ENCODE measurements around the gene DNHD1. TPM values are rescaled to one million over a fixed set of nuclear protein-coding genes. Genes with fewer than 3 reads are reported as not detected.

The DNHD1 gene
- total and polyA plus RNA-seq, 2 of the 4 experiments (the other 2 are of a cell fraction), result 1.8 to 3.6 TPM

- Histone ChIP-seq H3K9ac (ENCODE audit: low read depth, low read length) (no peak overlapping the region), H3K4me2 (ENCODE audit: low read depth, low read length) (no peak overlapping the region), H2BK5ac (ENCODE audit: low read depth, low read length, poor library complexity, severe bottlenecking) (no peak overlapping the region), H4K8ac (ENCODE audit: low read depth in 2 of 2, low read length in 2 of 2) (no peak overlapping the region), H3K56ac (ENCODE audit: extremely low read depth, insufficient read depth, low read length) (no peak overlapping the region), H3K79me1 (ENCODE audit: low read depth in 1 of 2, low read length in 2 of 2) (no peaks in the 10 kb centered on the region), H2BK20ac (ENCODE audit: low read depth, low read length) (no peak overlapping the region), H4K20me1 (ENCODE audit: insufficient read depth, low read length) (no peaks in the 10 kb centered on the region), H2AK5ac (ENCODE audit: low read depth, low read length) (no peak overlapping the region), H2BK15ac (ENCODE audit: low read depth, low read length) (no peak overlapping the region), H3K18ac (ENCODE audit: low read depth, low read length) (no peak overlapping the region), H3K4me1 (ENCODE audit: control insufficient read depth, insufficient read depth, low read length) (no peaks in the 10 kb centered on the region), H3K27ac (ENCODE audit: insufficient read depth, low read length) (no peak overlapping the region), H3K36me3 (ENCODE audit: control insufficient read depth, insufficient read depth, low read length) (0 out of 2 replicates have a peak, but pooled peaks cover 4% of the 10 kb centered on the region), H3K4me3 (ENCODE audit: insufficient read depth, low read depth, low read length) (no peak overlapping the region), H3K9me3 (ENCODE audit: control insufficient read depth, insufficient read depth, low read length) (no peaks in the 10 kb centered on the region), H3K9me1 (ENCODE audit: insufficient read depth, low read length) (peaks cover 7% of the 10 kb centered on the region; the same call in 1 of the 2 replicates), H2AK9ac (replicated peaks; ENCODE audit: low read depth, low read length, poor library complexity) (no peak overlapping the region), H4K5ac (ENCODE audit: low read depth, low read length) (no peak overlapping the region), H2BK120ac (ENCODE audit: low read depth, low read length) (no peak overlapping the region), H3K23ac (ENCODE audit: low read depth, low read length) (no peak overlapping the region), H3K27me3 (ENCODE audit: control insufficient read depth, insufficient read depth, low read length) (no peaks in the 10 kb centered on the region), H4K91ac (ENCODE audit: insufficient read depth, low read depth, low read length) (no peak overlapping the region), H2AFZ (replicated peaks; ENCODE audit: low read length, poor library complexity) (peak overlapping the region; percentile 58), H3K14ac (replicated peaks; ENCODE audit: low read depth, low read length) (no peak overlapping the region), H3K4ac (ENCODE audit: low read depth, low read length) (no peak overlapping the region)
- ATAC-seq (ENCODE audit: low read depth), result no peak
- in situ Hi-C loops (cut with MboI; ENCODE audit: low sequenced_read_pairs) (no loop called here), dilution Hi-C loops (cut with HindIII; ENCODE audit: low sequenced_read_pairs, unreplicated experiment) (no loop called here), intact Hi-C loops (cut with micrococcal nuclease) (no loop called here)
- no CpG with 5 or more reads among the region's 2 CpGs for WGBS, 2 experiments (ENCODE audit: extremely low coverage in 2 of 2, insufficient read length in 1 of 2)
- TF ChIP-seq MAZ (IDR thresholded peaks at IDR 0.05; ENCODE audit: borderline replicate concordance, low read depth, low read length) (no peak), BHLHE40 (IDR thresholded peaks at IDR 0.05; ENCODE audit: low read depth, low read length) (no peak)
- BruUV-seq (replicated peaks), result no TSS peak
- POLR2A ChIA-PET (ENCODE audit: unreplicated experiment), result no interaction called here
- CTCF ChIA-PET, result interaction anchor here (1.3 kb wide), 1 partner anchor 17 kb away, joined by 3 read pairs; no protein-coding TSS in a partner anchor
- DNase-seq, result no peak
Observed at GRCh38 chr11:6548121-6548520, 51.0 kb downstream of the DNHD1 start.
